ENCODE measurements around the gene DLK1. TPM values are rescaled to one million over a fixed set of nuclear protein-coding genes. Genes with fewer than 3 reads are reported as not detected.

DLK1 gene
- total RNA-seq (2016; rRNA removed; fragmentation: Illumina TruSeq; extraction: Trizol) (48.2 and 95.5 TPM in 2 replicates), polyA plus RNA-seq (2011; rRNA removed) (312 and 395 TPM in 2 replicates), polyA minus RNA-seq (2011; rRNA and poly(A)+ RNA removed; ENCODE audit: low replicate concordance) (0.49 and 99.7 TPM in 2 replicates), Bru-seq, nascent RNA (percentile 59 among the genes with signal in this experiment), BruChase-seq, experiment 1, labeled RNA remaining after a 6-hour chase (percentile 62 among the genes with signal in this experiment), BruChase-seq, experiment 2, labeled RNA remaining after a 2-hour chase (percentile 56 among the genes with signal in this experiment)
- total RNA-seq (2016; cell fraction: cytosol; rRNA removed; fragmentation: Illumina TruSeq; extraction: Trizol; ENCODE audit: low read depth) = 20.1 and 21.5 TPM in 2 replicates
- total RNA-seq (2016; cell fraction: insoluble cytoplasmic fraction; rRNA removed; fragmentation: Illumina TruSeq; extraction: Trizol) = 42.8 and 103 TPM in 2 replicates
- 36.0 and 50.6 TPM in 2 replicates for total RNA-seq (2016; cell fraction: membrane; rRNA removed; fragmentation: Illumina TruSeq; extraction: Trizol)
- total RNA-seq (2016; cell fraction: nucleus; rRNA removed; fragmentation: Illumina TruSeq; extraction: Trizol) = 89.0 and 105 TPM in 2 replicates
- 265 and 361 TPM in 2 replicates for polyA plus RNA-seq (2011; cell fraction: cytosol; rRNA removed)
- 341 and 399 TPM in 2 replicates for polyA plus RNA-seq (2011; cell fraction: nucleus; rRNA removed)
- 757 and 768 TPM in 2 replicates for polyA plus RNA-seq (2012)
- polyA plus RNA-seq (2016; cell fraction: cytosol; fragmentation: Illumina TruSeq; extraction: Trizol; ENCODE audit: low read depth) = 47.2 and 71.3 TPM in 2 replicates
- polyA plus RNA-seq (2016; cell fraction: insoluble cytoplasmic fraction; fragmentation: Illumina TruSeq; extraction: Trizol; ENCODE audit: low read depth) = 105 and 121 TPM in 2 replicates
- 59.9 and 79.2 TPM in 2 replicates for polyA plus RNA-seq (2016; cell fraction: membrane; fragmentation: Illumina TruSeq; extraction: Trizol; ENCODE audit: low read depth)
- polyA plus RNA-seq (2016; cell fraction: nucleus; fragmentation: Illumina TruSeq; extraction: Trizol; ENCODE audit: insufficient read depth, low read depth) = 324 and 361 TPM in 2 replicates
- polyA minus RNA-seq (2011; cell fraction: cytosol; rRNA and poly(A)+ RNA removed) = 86.7 and 119 TPM in 2 replicates
- 18.8 and 31.0 TPM in 2 replicates for polyA minus RNA-seq (2011; cell fraction: nucleus; rRNA and poly(A)+ RNA removed)
- long read RNA-seq, experiment 1, full-length matches to known transcripts = 1,273 of 1,375 reads
- long read RNA-seq, experiment 1, partial matches to known transcripts = 67 of 1,375 reads
- long read RNA-seq, experiment 1, other reads (novel, unspliced or antisense) = 35 of 1,375 reads
- long read RNA-seq, experiment 2, full-length matches to known transcripts = 867 of 1,023 reads
- long read RNA-seq, experiment 2, partial matches to known transcripts = 96 of 1,023 reads
- long read RNA-seq, experiment 2, other reads (novel, unspliced or antisense) = 60 of 1,023 reads

DNA sequence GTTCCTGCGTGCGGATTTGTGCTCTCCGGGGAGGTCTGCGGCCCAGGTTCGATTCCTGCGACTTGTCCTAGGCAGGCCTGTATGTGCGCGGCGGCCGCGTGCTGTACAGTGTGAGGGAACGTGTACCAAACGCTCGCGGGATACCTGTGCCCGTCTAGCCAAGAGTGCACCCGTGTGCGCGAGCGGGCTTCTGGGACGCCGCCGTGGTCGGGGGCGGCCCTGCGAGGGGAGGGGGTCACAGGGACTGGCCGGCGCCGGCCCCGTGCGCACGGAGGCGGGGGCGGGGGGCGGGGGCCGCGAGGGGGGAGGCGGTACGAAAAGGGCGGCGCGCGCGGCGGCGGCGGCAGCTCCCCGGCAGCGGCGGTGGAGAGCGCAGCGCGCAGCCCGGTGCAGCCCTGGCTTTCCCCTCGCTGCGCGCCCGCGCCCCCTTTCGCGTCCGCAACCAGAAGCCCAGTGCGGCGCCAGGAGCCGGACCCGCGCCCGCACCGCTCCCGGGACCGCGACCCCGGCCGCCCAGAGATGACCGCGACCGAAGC is at the start of gene DLK1:
TSS of gene DLK1 (plus strand) at position 343 of the 536 bp plus-strand sequence. CDS start at position 520, 177 bp downstream.
- intact Hi-C loops (cut with micrococcal nuclease; ENCODE audit: unreplicated experiment) (no loop called here), in situ Hi-C loops (cut with HindIII; ENCODE audit: extremely low pct_ligation_motif_present, low pct_unique_long_range_greater_than_20kb) (no loop called here)
- Histone ChIP-seq H3K27me3 (ENCODE audit: control insufficient read depth in 1 of 2, insufficient read depth in 2 of 2, low read length in 2 of 2) (peaks cover 5 to 13% of the 10 kb centered on the region in 2 experiments; a peak in 4 of 5 replicates), H3K4me3 (replicated peaks in 1 of 3; ENCODE audit: insufficient read depth in 1 of 3, low read depth in 2 of 3, low read length in 3 of 3) (peak within 1 kb of the TSS; percentile 47 to 77 (median 63)), H3K4me2 (ENCODE audit: low read depth, low read length) (peak within 1 kb of the TSS; percentile 76), H3K9ac (ENCODE audit: insufficient read depth, low read depth, low read length) (peak within 1 kb of the TSS; percentile 74), H3K79me2 (ENCODE audit: insufficient read depth, low read length) (peaks cover 22% of the 10 kb centered on the region), H3K36me3 (replicated peaks in 1 of 2; ENCODE audit: control insufficient read depth in 1 of 2, insufficient read depth in 2 of 2, low read length in 2 of 2) (peaks cover 0 to 13% of the 10 kb centered on the region in 2 experiments; a peak in 3 of 5 replicates), H4K20me1 (ENCODE audit: insufficient read depth, low read length) (no peaks in the 10 kb centered on the region), H3K27ac (ENCODE audit: extremely low read length, insufficient read depth, low read length) (peak within 1 kb of the TSS; percentile 59), H2AFZ (ENCODE audit: low read length) (no peak within 1 kb of the TSS), H3K9me3 (ENCODE audit: low read length) (no peaks in the 10 kb centered on the region), H3K4me1 (ENCODE audit: insufficient read depth, low read length) (peaks cover 64% of the 10 kb centered on the region)
- 79% methylated on average over 6 of the region's 77 CpGs for WGBS (ENCODE audit: low lambda C conversion rate)
- CTCF ChIA-PET (ENCODE audit: low intra/inter-chr PET ratio, low total read pairs) = no interaction called here
- no TSS peak for BruUV-seq (replicated peaks)
- POLR2A ChIA-PET = no interaction called here
- DNase-seq (ENCODE audit: low spot score) = no peak
- FAIRE-seq = no peak
- peak; percentile 55 for ATAC-seq
- TF ChIP-seq, protein P1, sequence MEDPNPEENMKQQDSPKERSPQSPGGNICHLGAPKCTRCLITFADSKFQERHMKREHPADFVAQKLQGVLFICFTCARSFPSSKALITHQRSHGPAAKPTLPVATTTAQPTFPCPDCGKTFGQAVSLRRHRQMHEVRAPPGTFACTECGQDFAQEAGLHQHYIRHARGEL (CRISPR knock-in tag; IDR thresholded peaks at IDR 0.05) = no peak
- TF ChIP-seq ZNF362 (CRISPR knock-in tag; IDR thresholded peaks at IDR 0.05; ENCODE audit: borderline replicate concordance) (no peak), ERF (CRISPR knock-in tag; IDR thresholded peaks at IDR 0.05) (no peak), ZNF646 (CRISPR knock-in tag; IDR thresholded peaks at IDR 0.05) (no peak), ZNF138 (CRISPR knock-in tag; IDR thresholded peaks at IDR 0.05; ENCODE audit: low read depth) (peak; percentile 60; the same call in 1 of the 2 replicates), ZNF597 (CRISPR knock-in tag; IDR thresholded peaks at IDR 0.05) (no peak), ZBTB20 (CRISPR knock-in tag; IDR thresholded peaks at IDR 0.05; ENCODE audit: borderline replicate concordance, low read depth) (no peak)
